ENCODE results near the gene CEPT1.

The CEPT1 gene

GRCh38 chr1:111193712-111194480 lies 53.9 kb downstream of the CEPT1 start:
- no peak for DNase-seq

- DNase-seq = no peak
These were observed 55.1 kb downstream of the CEPT1 start for GRCh38 chr1:111195002-111195684.

DNA sequence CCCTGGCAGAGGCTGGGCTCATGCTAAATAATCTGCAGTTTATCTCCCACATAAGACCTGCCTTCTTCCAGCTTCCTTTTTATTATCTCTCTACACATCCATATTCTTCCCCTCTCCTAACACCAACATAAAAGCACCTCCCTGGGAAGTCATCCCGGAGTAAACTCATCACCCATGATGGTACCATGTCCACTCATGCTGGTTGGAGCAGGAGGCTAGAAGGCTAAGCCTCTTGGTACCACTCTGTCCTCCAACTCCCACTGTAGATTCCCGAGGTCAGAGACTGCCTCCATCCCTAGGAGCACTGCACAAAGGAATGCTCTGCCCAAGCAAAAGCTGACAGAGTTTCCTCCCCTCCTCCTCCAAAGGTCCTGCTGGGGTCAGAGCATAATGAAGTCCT lies 56.2 kb downstream of the CEPT1 start:
- DNase-seq = no peak

DNA sequence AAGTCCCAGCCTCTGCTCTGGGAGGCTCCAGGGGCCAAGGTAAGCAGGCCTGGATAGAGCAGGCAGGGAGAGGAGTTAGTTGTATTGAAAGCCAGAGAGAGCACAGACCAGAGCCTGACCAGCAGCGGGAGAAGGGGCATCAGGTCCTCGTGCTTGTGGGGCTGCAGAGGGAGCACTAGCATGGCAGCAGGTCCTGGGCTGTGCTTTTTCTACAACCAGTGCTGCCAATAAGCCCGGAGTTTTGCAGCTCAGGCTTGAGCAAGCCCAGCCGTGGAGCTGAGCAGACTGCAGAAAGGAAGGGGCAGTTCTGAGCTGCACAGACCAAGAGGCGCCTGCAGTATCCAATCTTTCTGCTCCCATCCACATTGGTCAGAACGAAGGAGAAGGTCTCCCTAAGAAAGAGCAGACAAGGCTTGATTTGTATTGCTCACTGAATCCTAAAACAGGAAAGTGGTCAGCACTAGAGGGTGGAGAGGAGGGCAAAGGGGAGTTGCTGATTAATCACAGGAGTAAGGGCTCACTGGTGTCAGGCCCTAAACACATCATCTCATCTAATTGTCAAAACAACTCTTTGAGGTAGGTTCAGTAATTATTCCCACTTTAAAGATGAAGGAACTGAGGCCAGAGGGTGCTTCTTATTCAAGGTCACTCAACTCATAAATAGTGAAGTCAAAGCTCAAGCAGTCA lies 57.7 kb downstream of the CEPT1 start:
- peak; percentile 70 for DNase-seq

- DNase-seq = no peak
These were observed 58.8 kb downstream of the CEPT1 start for GRCh38 chr1:111198836-111199235.

- no peak for DNase-seq
These were observed 59.3 kb downstream of the CEPT1 start for GRCh38 chr1:111199329-111199728.

DNA sequence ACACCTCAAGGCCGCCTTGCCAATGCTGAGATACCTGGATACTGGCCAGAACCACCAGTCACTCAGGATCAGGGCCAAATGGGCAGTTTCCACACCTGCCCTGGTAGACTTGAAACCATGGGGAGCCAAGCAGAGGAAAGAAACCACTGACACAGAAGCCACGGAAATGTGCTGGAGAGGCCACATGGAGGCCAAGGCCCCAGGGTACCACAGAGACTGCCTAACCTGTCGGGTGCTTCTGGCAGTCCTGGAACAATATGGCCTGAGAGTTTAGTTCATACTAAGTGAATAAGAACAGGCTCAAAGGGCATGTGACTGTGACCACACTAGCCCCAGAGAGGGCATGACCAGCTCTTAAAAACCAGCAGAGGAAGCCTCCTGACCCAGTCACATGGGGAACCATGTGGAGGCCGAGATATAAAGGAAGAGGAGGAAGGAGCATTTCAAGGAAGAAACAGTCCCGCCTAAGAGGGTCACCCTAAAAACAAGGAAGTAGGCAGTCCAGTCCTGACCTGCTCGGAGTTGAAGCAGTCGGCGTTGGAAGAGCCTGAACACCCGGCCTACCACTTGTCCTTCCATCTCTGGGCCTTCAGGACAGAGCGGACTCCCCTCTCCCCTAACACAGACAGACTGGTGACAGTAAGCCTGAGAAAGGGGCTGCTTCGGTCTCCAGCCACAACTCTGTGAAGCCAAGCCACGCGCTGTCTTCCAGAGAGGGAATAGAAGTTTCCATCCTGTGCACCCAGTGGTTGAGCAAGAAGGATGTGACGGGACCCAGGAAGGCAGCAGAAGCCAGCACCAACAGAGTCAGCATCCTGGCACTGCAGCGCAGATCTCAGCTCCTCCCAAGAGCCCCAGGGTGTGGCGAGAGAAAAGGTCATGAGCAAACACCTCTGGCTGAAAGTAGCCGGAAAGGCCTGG lies 60.1 kb downstream of the CEPT1 start, which contains the start of gene DENND2D:
Gene DENND2D (minus strand): TSS at position 766 of the 921 bp plus-strand sequence. CDS start 187 bp downstream, at position 579.
- DNase-seq = peak; percentile 62

- no peak for DNase-seq
These were observed 60.8 kb downstream of the CEPT1 start for GRCh38 chr1:111200802-111201161.

DNA sequence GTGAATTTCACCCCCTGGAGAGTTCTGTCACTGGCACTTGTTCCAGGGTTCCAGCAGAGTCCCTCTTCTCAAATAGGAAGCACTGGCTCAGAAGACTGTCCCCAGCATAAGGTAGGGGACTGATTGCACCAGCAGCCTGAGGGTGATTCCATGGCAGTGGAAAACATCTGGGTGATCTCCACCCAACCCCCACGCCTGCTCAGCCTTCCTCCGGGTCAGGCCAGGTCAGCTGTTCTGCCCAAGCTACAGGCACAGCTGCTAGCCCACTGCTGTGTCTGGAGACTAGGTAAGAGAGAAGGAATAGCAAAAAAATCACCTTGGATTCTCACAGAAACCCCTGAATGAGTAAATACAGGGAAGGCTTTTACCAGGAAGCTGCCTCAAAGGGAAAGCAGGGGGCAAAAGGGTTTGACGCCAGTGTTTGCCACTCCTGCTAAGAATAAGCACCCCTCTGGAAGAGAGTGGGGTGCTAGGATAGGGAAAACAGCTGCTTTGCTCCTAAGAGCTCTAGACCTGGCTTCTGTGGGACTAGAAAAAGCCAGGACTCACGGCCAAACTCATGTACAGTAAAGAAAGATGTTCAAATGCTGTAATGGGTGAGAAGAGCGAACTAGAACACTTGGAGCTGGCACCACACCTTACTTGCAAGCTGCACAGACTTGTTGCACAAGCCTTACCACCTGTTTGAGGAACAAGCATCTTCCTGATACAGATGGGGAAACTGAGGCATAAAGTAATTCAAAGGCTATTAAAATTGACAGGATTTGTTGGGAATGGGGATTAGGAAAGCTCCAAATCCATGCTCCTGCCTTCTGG lies 61.5 kb downstream of the CEPT1 start:
- no peak for DNase-seq

DNA sequence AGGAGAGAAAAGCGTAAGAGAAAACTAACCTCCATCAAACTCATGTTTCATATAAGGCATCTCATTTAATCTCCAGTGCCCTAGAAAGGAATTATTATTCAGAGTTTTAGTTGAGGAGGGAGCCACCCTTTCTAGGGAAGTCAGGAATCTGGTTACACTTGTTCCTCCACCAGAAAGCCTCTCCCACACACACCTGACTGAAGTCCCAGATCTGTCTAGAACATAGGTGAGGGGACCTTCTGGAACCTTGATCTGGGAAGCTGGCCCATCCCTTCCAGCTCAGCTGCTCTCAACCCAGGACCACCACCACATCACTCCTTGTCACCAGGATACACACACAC lies 62.3 kb downstream of the CEPT1 start:
- DNase-seq = no peak

GRCh38 chr1:111202707-111203623 lies 62.9 kb downstream of the CEPT1 start:
- no peak for DNase-seq

DNA sequence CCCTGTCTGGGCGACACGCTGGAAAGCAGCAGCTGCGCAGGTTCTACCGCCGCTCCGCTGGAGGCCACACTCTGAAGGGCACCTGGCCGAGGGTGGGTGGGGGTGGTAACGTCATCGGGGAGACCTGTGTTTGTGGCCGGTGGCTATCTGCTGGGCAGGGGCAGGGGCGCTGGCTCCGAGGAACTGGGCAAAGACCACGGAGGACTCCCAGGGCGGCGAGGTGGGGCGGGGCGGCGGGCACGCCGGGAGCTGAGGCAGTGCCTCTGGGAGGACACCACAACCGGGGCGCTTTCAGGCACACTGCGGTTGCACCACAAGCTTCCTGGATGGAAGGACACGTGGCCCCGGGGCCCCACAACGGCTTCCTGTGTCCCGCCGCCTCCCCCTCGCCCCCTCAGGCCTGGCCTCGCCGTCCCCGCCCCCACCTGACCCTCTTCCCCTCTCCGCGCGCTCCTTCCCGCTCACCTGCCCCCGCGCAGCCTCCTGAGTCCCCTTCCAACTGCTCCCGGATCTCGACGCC lies 63.7 kb downstream of the CEPT1 start:
- peak; percentile 75 for DNase-seq

DNA sequence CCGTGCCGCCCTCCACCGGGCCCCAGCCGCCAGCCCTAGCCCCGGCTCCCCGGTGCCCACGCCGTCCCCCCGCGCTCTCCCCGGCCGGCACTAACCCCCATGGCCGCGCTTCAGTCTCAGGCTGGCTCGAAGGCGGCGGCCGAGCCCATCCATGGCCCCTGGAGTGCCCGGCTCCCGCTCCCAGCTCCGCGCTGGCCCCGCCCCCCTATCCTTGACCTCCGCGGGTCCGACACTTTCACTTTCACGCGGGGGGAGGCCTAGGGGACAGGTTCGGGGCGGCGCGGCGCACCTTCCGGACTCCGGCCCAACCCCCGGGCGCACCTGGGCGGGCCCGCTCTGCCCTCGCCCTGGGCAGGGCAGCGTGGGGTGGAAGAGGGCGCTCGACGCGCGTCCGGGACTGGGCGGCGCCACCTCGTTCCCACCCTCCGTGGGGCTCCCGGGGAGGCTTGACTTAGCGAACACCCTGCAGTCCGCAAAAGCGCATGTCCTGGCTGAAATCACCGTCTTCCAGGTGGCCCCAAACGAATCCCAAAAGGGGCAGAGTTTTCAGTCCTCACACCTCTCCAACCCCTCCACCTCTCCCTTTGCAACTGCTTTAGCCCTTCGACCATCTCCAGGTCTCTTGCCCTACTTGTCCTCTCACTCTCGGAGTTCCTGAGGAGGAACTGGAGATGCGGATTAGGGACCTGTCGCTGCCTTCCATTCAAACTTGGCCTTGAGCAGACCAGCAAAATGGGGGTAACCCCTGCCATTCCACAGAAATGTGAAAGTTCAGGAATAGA lies 64.4 kb downstream of the CEPT1 start:
- DNase-seq = peak; percentile 72

DNA sequence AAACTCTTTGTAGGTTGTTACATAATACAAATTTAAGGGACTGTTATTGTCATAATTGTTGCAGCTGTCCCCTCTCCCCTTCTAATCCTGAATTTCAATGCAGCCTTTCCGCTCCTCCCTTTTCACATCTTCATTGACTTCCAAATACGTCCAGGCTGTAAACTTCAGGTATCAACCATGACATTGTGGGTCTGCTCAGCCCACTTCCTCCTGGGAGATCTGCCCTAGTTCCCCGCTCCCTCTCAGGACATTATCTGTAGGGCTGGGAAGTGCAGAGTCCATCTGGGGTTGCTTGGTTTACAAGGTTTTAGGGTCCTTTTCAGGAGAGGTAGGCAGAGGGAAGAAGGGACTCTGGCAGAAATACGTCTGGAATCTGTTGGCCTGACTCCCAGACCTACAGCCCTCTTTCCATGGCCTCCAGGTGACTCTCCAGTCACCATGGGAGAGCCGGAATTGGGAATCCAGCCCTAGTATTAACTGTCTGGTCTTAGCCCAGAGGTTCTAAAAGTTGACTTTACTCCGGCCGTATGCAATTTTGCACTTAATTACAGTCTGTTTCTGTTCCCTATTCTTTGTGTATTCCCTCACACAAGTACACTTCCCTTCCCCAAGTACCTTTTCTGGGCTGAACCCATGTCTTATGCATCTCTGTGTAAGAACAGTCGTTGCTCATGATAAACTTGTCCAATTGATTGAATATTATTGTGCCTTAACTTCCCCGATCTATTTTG lies 65.1 kb downstream of the CEPT1 start:
- no peak for DNase-seq

DNA sequence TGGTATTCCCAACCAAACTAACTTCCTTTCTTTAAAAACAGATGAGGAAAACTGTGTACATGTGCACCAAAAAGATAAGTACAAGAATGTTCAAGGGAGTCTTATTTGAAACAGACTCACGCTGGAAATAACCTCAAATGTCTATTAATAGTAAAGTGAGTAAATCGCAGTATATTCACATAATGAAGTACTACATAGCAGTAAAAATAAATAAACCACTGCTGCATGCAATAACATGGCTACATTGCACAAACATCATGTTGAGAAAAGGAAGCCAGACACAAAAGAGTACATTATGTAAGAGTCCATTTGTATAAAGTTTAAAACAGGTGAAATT lies 65.7 kb downstream of the CEPT1 start:
- DNase-seq = no peak

GRCh38 chr1:111208921-111209320 lies 68.9 kb downstream of the CEPT1 start:
- no peak for DNase-seq

- no peak for DNase-seq
These were observed 69.6 kb downstream of the CEPT1 start for GRCh38 chr1:111209622-111210021.

DNA sequence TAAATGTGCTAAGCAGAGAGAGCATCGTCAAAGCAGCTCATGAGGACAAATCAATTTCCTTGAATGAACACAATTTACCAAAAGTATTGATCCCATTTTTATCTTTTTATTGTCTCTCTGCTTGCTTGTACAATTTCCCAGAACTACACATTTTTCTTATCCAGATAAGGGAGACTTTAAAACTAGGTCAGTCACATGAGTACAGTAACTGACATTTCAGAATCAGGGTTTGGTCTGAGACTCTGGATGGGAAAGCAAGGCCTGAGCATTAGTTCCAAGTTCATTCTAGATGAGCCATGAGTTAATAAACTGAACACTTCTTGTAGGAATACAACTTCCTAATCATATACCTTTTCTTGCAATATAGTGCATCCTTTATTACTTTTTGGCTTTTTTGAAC lies 71.9 kb downstream of the CEPT1 start:
- no peak for DNase-seq
